ENCODE results near the gene CD99L2. TPM values are rescaled to one million over a fixed set of nuclear protein-coding genes. Genes with fewer than 3 reads are reported as not detected.

CD99L2 gene
- total and polyA plus RNA-seq, 2 of the 8 experiments (the other 6 are each of a cell fraction or from before 2014, with no cell fraction given): 8.0 to 8.5 TPM

DNA sequence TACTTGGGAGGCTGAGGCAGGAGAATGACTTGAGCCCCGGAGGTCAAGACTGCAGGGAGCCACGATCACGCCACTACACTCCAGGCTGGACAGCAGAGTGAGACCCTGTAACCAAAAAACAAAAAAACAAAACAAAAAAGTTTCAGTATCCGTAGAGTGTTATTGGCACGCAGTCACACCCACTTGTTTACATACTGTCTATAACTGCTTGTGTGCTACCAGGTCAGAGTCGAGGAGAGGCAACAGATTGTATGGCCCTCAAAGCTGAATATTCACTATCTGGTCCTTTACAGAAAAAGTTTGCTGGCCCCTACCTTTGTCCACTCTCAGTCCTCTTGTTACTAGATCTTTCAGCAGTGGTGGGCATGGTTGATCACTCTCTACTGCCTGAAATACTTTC lies 8.2 kb upstream of the CD99L2 start:
- Histone ChIP-seq H2BK5ac (ENCODE audit: low read depth, low read length) (no peak overlapping the region), H2AK5ac (ENCODE audit: low read depth, low read length) (no peak overlapping the region), H3K23me2 (ENCODE audit: low read depth, low read length) (no peaks in the 10 kb centered on the region), H3K18ac (ENCODE audit: extremely low read depth, low read length) (no peak overlapping the region), H3K4me3 (ENCODE audit: extremely low read depth in 1 of 4, insufficient read depth in 2 of 4, low read depth in 3 of 4, low read length in 4 of 4) (no peak overlapping the region), H2AFZ (ENCODE audit: low read length) (no peak overlapping the region), H3K56ac (replicated peaks; ENCODE audit: insufficient read length, low read depth, low read length) (no peak overlapping the region), H3K9me3 (ENCODE audit: insufficient read depth in 2 of 2, low read depth in 1 of 2, low read length in 1 of 2) (no peaks in the 10 kb centered on the region), H3K79me2 (ENCODE audit: control insufficient read depth in 1 of 2, insufficient read depth in 2 of 2, low read length in 2 of 2) (no peaks in the 10 kb centered on the region), H4K20me1 (replicated peaks in 1 of 2; ENCODE audit: control insufficient read depth in 1 of 2, insufficient read depth in 2 of 2, low read length in 2 of 2) (no peaks in the 10 kb centered on the region), H4K8ac (ENCODE audit: extremely low read depth, insufficient read depth, low read length) (no peak overlapping the region), H3K27me3 (replicated peaks in 1 of 4; ENCODE audit: control insufficient read depth in 3 of 4, extremely low read depth in 1 of 4, insufficient read depth in 3 of 4, low read length in 3 of 4) (no peaks in the 10 kb centered on the region), H2BK12ac (ENCODE audit: low read depth, low read length) (no peak overlapping the region), H3K9ac (replicated peaks in 1 of 4; ENCODE audit: extremely low read depth in 1 of 4, low read depth in 3 of 4, low read length in 3 of 4) (no peak overlapping the region), H4K5ac (ENCODE audit: insufficient read length, low read depth, low read length) (no peak overlapping the region), H4K91ac (replicated peaks; ENCODE audit: insufficient read length, low read length) (no peak overlapping the region), H3K79me1 (ENCODE audit: low read depth, low read length) (no peaks in the 10 kb centered on the region), H3K23ac (ENCODE audit: insufficient read length) (no peak overlapping the region), H3K4me2 (ENCODE audit: insufficient read depth in 1 of 2, low read depth in 2 of 2, low read length in 2 of 2) (no peak overlapping the region), H3K36me3 (ENCODE audit: control insufficient read depth in 2 of 4, insufficient read depth in 4 of 4, low read length in 3 of 4) (no peaks in the 10 kb centered on the region), H3K4me1 (replicated peaks in 1 of 4; ENCODE audit: control insufficient read depth in 3 of 4, insufficient read depth in 4 of 4, low read length in 3 of 4) (peaks cover 6 to 19% (median 13%) of the 10 kb centered on the region in 4 experiments), H2BK20ac (ENCODE audit: low read length) (no peak overlapping the region), H3K27ac (ENCODE audit: low read depth, low read length) (no peak overlapping the region), H2BK120ac (replicated peaks; ENCODE audit: low read depth, low read length) (no peak overlapping the region), H3K4ac (replicated peaks; ENCODE audit: insufficient read length, low read depth, low read length) (no peak overlapping the region), H2BK15ac (ENCODE audit: low read length) (no peak overlapping the region), H3K14ac (ENCODE audit: insufficient read length) (no peak overlapping the region)
- FAIRE-seq (no peak), DNase-seq (ENCODE audit: low read depth in 1 of 2, low spot score in 2 of 2) (no peak)
- CTCF ChIA-PET (ENCODE audit: partially characterized antibody): no interaction called here
- POLR2A ChIA-PET (ENCODE audit: partially characterized antibody): interaction anchor here (1.3 kb wide), 1 partner anchor 82 kb away, joined by 3 read pairs; no protein-coding TSS in a partner anchor
- 88% methylated on average over 6 of the region's 6 CpGs; no CpG with 5 or more reads in 1 of the 2 experiments for WGBS, 2 experiments (ENCODE audit: extremely low coverage in 1 of 2, insufficient coverage in 1 of 2, insufficient read length in 1 of 2, insufficient replicate concordance in 2 of 2, low coverage in 1 of 2, low lambda C conversion rate in 2 of 2, missing lambda C conversion rate in 1 of 2)
- no peak for TF ChIP-seq POLR2AphosphoS5 (IDR thresholded peaks at IDR 0.05; ENCODE audit: low read depth, low read length)
- no peak for TF ChIP-seq SRF (IDR thresholded peaks at IDR 0.05; ENCODE audit: low read depth, low read length)
- no peak for TF ChIP-seq SP2 (IDR thresholded peaks at IDR 0.05; ENCODE audit: low read length)
- no peak for TF ChIP-seq NRF1 (IDR thresholded peaks at IDR 0.05; ENCODE audit: low read depth, low read length)
